SKM-1 (cell line): Measurements from ENCODE around the gene RPGRIP1.
"Not testable (repeated sequence)": the region's sequence is repeated elsewhere in the genome, so short reads cannot be mapped to it uniquely, and the experiment has no call there.

Experiments used
- DNase-seq: peaks from one replicate; lab custom pipeline; 2025; ENCODE audit not compliant: unreplicated experiment; lab: John Stamatoyannopoulos, UW

RPGRIP1 gene

GRCh38 chr14:21258005-21258888, 21.6 kb upstream of the RPGRIP1 start:
- DNase-seq = no peak

GRCh38 chr14:21258889-21259787, 20.7 kb upstream of the RPGRIP1 start:
- DNase-seq = no peak

- no peak for DNase-seq
These were observed 18.1 kb upstream of the RPGRIP1 start for GRCh38 chr14:21261824-21262223.

- DNase-seq = no peak
These were observed 17.5 kb upstream of the RPGRIP1 start for GRCh38 chr14:21262410-21262809.

GRCh38 chr14:21263284-21264024, 16.4 kb upstream of the RPGRIP1 start:
- no peak for DNase-seq

- DNase-seq = no peak
These were observed 15.7 kb upstream of the RPGRIP1 start for GRCh38 chr14:21264025-21264801.

- DNase-seq = no peak
These were observed 12.4 kb upstream of the RPGRIP1 start for GRCh38 chr14:21267431-21267845.

GRCh38 chr14:21267886-21268616, 11.8 kb upstream of the RPGRIP1 start:
- DNase-seq = no peak

GRCh38 chr14:21268617-21269251, 11.1 kb upstream of the RPGRIP1 start:
- DNase-seq = peak; percentile 22

- peak; percentile 91 for DNase-seq
These were observed 10.4 kb upstream of the RPGRIP1 start, which contains the start of gene HNRNPC for GRCh38 chr14:21269252-21270046. Gene HNRNPC, minus strand, starts transcription at chr14:21269442. Its CDS starts 35,249 bp downstream, at chr14:21234193.

GRCh38 chr14:21272661-21273060, 7.2 kb upstream of the RPGRIP1 start:
- not testable (repeated sequence) for DNase-seq

- no peak for DNase-seq
These were observed 4.5 kb upstream of the RPGRIP1 start for GRCh38 chr14:21275261-21275858.

GRCh38 chr14:21278632-21279031, 1.3 kb upstream of the RPGRIP1 start:
- no peak for DNase-seq

GRCh38 chr14:21281917-21282316, 2.0 kb downstream of the RPGRIP1 start:
- not testable (repeated sequence) for DNase-seq

GRCh38 chr14:21286516-21286915, 6.6 kb downstream of the RPGRIP1 start:
- not testable (repeated sequence) for DNase-seq

- DNase-seq = no peak
These were observed 7.3 kb downstream of the RPGRIP1 start for GRCh38 chr14:21287168-21287567.

- not testable (repeated sequence) for DNase-seq
These were observed 14.1 kb downstream of the RPGRIP1 start for GRCh38 chr14:21294026-21294425.

- no peak for DNase-seq
These were observed 18.5 kb downstream of the RPGRIP1 start for GRCh38 chr14:21298358-21298757.
